ENCODE data around the gene B4GALT1.
A peak's percentile ranks its signal among the peaks of the same experiment; 100 is the strongest.

B4GALT1 gene

DNA sequence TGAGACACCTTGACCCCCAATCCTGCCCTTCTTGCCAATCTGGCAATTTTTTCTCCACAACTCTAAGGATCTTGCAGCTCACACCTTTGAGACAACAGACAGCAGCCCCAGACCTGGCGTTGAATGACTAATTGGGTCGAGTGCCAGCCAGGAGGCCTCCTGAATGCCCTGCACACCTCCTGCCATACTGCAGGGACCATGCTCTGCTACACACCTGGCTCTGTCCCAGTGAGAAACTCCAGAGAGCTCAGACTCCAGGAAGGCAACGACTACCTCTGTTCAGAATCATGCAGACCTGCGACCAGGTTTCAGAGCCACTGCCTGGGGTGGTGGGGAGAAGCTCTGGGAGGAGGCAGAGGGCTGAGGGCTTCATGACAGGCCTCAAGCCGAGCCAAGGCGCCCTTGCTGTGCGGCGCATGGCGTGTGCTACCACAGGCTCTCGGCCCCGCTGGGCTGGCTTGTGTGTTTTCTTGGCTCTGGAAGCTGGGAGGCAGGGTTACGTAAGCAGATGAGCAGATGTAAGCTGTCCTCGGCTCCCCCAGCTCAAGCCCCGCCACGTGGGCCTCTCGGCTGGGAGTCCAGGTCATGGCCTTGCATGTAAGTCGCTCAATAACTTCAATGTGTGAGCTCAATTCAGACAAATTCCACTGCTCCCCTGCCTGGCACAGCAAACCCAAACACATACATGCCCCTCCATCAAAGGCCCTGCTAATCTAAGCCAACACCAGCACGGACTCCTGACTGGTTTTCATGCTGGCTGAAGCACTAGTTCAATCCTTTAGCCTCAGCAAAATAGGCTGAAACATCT, 27.5 kb downstream of the B4GALT1 start:
- peak; percentile 88 for DNase-seq (ENCODE audit: low read depth)

DNA sequence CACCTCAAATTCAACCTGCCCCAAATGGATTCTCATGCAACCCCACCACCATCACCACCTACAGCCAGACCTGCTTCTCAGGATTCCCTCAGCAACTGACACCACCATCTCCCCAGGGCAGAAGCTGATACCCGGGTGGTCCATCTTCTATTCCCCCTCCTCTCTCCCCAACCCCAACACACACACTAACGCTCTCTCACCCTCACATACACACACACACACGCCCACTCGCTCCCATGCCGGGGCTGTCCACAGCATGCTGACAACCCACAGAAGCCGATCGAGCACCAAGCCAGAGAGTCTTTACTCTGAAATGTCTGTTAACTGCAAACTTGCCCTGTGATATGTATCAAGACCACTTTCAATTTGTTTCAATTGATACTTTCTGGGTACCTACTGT, 28.4 kb downstream of the B4GALT1 start:
- no peak for DNase-seq (ENCODE audit: low read depth)

GRCh38 chr9:33137781-33138264, 29.3 kb downstream of the B4GALT1 start:
- no peak for DNase-seq (ENCODE audit: low read depth)

- no peak for DNase-seq (ENCODE audit: low read depth)
These were observed 30.1 kb downstream of the B4GALT1 start for GRCh38 chr9:33136721-33137670.

DNA sequence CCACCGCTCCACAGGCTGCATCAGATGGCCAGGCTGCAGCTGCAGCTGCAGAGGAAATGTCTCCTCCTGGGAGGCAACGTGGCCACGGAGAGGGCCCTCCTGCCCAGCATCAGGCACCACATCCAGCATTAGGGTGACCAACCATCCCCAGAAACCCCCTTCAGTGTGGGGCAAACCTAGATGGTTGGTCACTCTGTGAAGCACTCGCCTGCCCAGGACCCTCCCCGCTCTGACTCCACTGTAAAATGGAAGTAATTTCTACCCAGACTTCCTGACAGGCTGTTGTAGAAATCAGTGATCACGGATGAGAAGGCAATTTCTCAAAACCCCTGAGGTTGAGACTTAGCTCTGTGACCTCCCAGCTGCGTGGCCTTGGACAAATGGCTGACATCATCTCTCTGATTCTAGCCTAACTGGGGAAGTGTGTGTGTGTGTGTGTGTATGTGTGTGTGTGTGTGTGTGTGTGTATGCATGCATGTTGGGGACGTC, 31.6 kb downstream of the B4GALT1 start:
- no peak for DNase-seq (ENCODE audit: low read depth)

DNA sequence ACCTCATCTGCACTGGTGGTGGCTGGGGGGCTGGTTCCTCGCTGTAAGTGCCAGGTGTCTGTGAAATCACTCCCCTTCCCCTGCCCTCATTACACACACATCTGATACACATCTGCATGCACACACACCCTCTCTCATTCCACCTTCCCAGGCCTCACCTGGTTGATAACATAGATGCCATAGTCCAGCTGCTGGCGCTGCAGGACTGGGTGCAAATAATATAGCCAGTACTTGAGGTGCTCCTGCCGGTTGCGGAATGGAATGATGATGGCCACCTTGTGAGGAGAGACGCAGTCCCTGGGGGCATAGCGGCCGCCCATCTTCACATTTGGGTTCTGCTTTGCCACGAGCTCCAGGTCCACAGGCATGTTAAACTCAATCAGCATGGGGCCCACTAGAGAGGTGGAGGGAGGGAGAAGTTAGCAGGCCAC, 32.1 kb downstream of the B4GALT1 start:
- DNase-seq (ENCODE audit: low read depth) = no peak

DNA sequence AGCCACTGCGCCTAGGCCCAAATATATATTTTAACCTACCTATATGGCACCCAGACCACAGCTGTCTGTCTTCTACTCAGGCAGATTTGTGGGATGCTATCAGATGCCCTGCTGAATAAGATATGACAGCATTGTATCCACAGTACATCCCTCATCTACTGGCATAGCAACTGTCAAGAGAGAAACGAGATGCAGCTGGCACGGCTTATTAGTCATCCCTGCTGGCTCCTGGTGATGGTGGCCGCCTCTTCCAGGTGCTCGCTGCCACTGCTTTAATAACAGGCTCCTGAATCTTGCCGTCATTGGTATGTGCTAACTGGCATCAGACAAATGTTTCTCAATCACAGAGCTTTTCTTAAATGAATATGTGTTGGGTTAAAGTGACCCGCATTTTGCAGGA, 34.0 kb downstream of the B4GALT1 start:
- DNase-seq (ENCODE audit: low read depth) = no peak

DNA sequence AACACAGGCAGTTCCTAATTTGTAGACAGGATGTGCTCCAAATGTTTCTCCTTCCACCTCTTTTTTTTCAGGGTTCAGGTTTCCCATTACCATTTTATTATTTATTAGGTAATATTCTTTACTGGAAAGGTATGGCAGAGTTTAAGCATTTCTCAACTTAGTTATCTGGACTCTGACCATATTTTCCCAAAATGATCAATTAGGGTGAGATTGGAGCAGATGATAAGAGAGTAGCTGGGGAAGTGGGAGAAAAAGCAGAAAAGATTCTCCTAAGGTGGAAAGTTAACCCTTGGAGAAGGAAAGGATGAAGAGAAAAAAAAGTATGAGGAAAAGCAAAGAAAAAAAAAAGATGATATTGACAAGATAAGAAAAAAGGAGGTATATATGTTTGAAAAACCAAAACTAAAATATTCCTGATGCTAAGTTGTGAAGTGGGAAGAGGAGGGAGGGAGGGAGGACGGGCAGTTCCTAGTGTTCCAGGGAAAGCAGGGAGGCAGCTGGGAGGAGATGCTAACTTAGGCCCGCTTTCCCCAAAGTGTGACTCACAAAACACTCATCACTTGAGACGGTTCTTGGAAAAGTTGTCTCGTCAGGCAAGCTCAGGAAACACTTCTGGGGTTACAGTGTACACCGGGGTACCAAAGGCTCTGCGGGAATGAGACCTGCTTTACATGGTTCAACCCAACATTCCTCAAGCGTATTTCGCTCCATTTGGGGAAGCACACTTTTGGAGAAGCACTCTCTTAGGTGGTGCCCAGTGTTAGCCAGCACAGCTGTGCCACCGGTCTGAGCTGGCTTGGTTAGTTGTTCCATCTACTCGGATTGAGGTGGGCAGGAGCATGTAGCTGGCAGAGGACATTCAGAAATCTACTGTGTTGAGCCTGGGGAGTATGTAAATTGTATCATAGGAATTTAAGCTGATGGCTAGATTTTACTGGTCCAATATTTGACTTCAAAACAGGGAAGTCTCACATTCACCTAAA, 35.1 kb downstream of the B4GALT1 start:
- DNase-seq (ENCODE audit: low read depth) = peak; percentile 88

DNA sequence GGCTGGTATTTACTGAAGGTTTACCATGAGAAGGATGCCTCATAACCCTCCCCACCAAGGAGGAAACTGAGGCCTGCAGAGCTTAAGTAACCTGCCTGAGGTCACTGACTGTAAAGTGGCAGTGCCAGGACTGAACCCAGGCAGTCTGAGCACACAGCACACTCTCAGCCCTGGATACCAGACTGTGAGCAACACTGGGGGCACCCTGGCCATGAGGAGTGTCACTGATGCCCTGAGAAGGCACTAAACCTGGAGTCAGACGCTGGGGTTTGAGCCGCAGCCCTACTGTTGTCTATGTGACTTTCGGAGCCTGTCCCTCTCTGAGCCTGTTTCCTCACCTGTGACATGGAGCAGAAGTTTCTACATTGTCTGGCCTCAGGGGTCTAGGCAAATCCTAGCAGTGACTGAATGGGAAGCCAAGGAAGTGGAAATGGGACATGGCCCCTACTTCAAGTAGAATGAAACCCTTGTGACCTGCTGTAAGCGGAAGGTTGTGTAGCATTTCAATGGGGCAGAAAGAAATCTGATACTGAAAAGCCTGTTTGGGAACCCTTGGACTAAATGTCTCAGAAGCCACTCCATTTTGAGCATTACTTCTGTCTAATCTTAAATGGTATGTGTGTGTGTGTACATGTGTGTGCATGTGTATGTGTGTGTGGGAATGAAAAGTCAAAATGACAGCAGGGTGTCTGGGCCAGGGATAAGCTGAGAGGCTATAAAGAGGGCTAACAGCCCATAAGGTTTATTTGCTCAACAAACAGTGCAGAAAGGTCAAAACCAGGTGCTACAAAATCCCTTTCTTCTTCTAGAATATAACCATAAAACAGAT, 36.0 kb downstream of the B4GALT1 start:
- no peak for DNase-seq (ENCODE audit: low read depth)

GRCh38 chr9:33129886-33130881, 37.0 kb downstream of the B4GALT1 start:
- DNase-seq (ENCODE audit: low read depth) = peak; percentile 49

- no peak for DNase-seq (ENCODE audit: low read depth)
These were observed 37.8 kb downstream of the B4GALT1 start for GRCh38 chr9:33129251-33129885.

DNA sequence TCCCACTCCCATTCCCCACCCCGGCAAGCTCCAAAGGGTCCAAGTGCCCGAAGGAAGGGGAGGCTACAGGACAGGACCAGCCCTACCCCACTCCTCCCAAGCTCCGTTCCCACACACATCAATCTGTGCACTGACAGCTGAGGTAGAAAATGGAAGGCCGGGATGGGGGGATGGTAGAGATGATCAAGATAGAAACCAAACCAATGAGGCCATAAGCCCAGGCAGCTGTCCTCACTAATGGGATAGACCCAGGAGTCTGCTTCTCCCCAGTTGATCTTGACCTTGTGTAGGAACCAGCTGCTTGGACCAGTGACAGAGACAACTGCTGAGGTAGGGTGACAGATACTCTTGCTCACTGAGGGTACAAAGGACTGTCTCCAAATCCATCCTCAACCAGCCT, 38.6 kb downstream of the B4GALT1 start:
- no peak for DNase-seq (ENCODE audit: low read depth)

- no peak for DNase-seq (ENCODE audit: low read depth)
These were observed 39.3 kb downstream of the B4GALT1 start for GRCh38 chr9:33127881-33128280.

DNA sequence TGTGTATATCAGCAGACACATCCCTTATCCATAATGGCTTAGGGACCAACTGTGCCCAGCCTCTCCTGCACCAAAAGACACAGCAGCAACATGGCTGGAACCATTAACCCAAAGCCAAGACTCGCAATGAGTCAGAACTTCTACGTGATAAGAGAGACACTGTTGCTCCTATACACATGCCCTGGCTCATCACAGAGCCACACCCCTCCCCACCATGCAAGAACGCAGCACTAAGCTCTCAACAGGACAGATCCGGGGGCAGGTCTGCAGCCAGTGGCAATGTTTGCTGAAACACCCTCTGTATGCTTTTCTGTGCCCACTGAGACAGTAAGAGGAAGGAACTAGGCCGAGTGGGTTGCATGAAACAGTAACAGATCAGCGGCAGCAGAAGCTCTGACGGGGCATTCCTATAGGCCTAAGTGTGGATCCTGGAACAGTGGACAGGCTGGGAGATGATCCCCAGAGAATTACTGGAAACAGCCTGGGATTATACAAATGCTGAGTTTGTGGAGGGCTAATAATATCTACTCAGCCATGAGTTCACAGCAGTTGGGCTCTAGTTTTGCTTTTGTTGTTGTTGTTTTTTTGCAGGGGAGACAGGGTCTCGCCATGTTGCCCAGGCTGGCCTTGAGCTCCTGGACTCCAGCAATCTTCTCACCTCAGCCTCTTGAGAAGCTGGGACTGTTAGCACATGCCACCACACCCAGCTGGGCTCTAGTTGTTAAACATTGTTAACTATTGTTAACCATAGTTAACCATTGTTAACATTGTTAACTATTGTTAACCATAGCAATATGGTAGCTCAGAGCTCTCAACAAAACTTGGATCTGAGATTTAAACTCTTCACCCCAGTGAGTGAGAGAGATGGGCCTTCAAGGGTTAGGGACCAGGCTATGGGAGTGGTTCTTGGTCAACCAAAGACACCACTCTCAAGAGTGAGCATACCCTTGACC, 41.0 kb downstream of the B4GALT1 start:
- DNase-seq (ENCODE audit: low read depth) = no peak

DNA sequence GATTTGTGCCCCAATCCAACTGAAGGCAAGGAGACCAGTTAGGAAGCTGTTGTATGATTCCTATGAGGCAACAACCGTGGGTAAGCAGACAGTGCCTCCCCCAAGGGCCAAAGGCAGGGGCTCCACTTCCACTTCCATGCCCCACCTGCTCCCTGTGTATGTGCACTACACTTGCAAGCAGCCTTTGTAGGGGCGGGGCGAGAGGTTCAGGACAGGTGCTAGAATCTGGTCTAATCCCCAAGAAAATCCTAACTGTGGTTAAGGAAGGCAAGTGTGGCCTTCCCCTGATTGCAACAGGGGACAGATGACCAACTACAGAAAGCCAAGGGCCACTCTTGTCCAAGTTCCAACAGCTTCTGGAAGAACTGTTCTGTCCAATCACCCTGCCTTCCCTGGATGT, 41.7 kb downstream of the B4GALT1 start:
- no peak for DNase-seq (ENCODE audit: low read depth)

DNA sequence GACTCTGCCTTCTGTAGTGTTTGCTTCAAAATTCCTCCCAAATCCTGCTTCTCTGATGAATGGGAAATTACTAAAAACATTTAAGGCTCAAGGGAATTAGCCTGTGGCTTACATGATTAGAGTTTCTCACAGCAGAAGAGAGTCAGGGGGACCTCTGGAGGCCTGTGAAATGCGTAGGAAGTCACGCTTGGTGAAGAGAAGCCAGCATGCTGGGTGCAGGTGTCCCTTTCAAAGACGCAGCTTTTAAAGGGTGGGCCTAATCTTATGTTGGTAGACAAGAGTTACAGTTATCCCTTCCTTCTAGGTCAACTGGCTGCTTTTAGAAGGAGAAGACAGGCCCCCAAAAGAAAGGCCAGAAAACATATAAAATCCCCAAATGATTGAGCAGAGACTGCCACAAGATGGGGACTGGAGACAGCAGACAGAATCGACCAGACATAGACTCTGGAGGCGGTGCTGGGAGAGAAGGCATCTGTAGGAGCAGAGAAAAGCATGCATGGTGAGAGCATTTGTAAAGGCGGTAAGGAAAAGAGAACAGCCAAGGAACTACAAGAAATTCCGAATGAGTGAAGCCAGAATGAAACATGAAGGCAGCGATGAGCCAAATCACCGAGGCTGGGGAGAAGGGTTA, 42.3 kb downstream of the B4GALT1 start:
- no peak for DNase-seq (ENCODE audit: low read depth)

GRCh38 chr9:33124046-33124445, 43.1 kb downstream of the B4GALT1 start:
- no peak for DNase-seq (ENCODE audit: low read depth)

Measured in EH (cell line).